Gastroesophageal sphincter (tissue), 4 donors: ENCODE results near the gene DCAF12L1. TPM values are rescaled to one million over a fixed set of nuclear protein-coding genes. Genes with fewer than 3 reads are reported as not detected.

Source experiments
- ATAC-seq: fragments of 150-250 bp; one replicate; pipeline ENCODE4 v1.9.1; 2016; ENCODE audit warnings: mild to moderate bottlenecking, moderate library complexity
- H3K27ac ChIP-seq, 4 donors: fragments of 200-600 bp; sonication (generic) in 3 of 4; 1 replicate in 3 of 4; 2 replicates in 1 of 4; pipeline ENCODE4 v1.5.1; 2016 to 2019
- H3K27me3 ChIP-seq: fragments of 200-600 bp; sonication (generic); one replicate; pipeline ENCODE4 v1.5.1; 2019
- H3K36me3 ChIP-seq, 2 donors: fragments of 200-600 bp; sonication (generic); one replicate each; pipeline ENCODE4 v1.5.1; 2019; ENCODE audit warnings: control low read depth in 1 of 2
- H3K4me1 ChIP-seq, 3 donors: fragments of 200-600 bp; sonication (generic); 1 replicate in 2 of 3; 2 replicates in 1 of 3; pipeline ENCODE4 v1.5.1; 2016 to 2019; ENCODE audit warnings: control low read depth in 2 of 3
- H3K4me3 ChIP-seq, 2 donors: fragments of 200-600 bp; sonication (generic); one replicate each; pipeline ENCODE4 v1.5.1; 2019; ENCODE audit warnings: mild to moderate bottlenecking in 1 of 2, moderate library complexity in 1 of 2
- H3K9me3 ChIP-seq, 3 donors: fragments of 200-600 bp; sonication (generic); one replicate each; pipeline ENCODE4 v1.5.1; 2017 to 2019; ENCODE audit warnings: control low read depth in 2 of 3
- CTCF ChIP-seq, 4 experiments: fragments of 200-600 bp in 2 of 4; fragments of 450-650 bp in 2 of 4; sonication (generic) in 1 of 4; IDR thresholded peaks; one replicate each; pipeline ENCODE4 v1.5.1; 2017 to 2019; ENCODE audit warnings: antibody characterized with exemption in 4 of 4, mild to moderate bottlenecking in 2 of 4, moderate library complexity in 2 of 4
- EP300 ChIP-seq: sonication (generic); formaldehyde crosslinking; IDR thresholded peaks from one replicate; pipeline ENCODE4 v1.6.1; 2017; ENCODE audit warnings: antibody characterized with exemption, mild to moderate bottlenecking
- POLR2A ChIP-seq, 2 donors: fragments of 450-650 bp; IDR thresholded peaks; one replicate each; pipeline ENCODE4 v1.6.1; 2017; ENCODE audit warnings: antibody characterized with exemption in 2 of 2, mild to moderate bottlenecking in 2 of 2, moderate library complexity in 1 of 2
- POLR2AphosphoS5 ChIP-seq: sonication (generic); formaldehyde crosslinking; IDR thresholded peaks from one replicate; pipeline ENCODE4 v1.6.1; 2017; ENCODE audit warnings: antibody characterized with exemption
- WGBS, 2 donors: methylation state at CpG; one replicate each; pipeline ENCODE4 v1.1.5; 2018; ENCODE audit warnings: low coverage in 1 of 2; 5-methylcytosine and 5-hydroxymethylcytosine counted together
- total RNA-seq, 4 donors: library from RNA; depleted of rRNA; stranded (reverse); fragments of >200 nt; gene quantifications; one replicate each; pipeline ENCODE4 v1.1.0, GENCODE V29; 2016

Gene DCAF12L1
- total RNA-seq, result not detected

DNA sequence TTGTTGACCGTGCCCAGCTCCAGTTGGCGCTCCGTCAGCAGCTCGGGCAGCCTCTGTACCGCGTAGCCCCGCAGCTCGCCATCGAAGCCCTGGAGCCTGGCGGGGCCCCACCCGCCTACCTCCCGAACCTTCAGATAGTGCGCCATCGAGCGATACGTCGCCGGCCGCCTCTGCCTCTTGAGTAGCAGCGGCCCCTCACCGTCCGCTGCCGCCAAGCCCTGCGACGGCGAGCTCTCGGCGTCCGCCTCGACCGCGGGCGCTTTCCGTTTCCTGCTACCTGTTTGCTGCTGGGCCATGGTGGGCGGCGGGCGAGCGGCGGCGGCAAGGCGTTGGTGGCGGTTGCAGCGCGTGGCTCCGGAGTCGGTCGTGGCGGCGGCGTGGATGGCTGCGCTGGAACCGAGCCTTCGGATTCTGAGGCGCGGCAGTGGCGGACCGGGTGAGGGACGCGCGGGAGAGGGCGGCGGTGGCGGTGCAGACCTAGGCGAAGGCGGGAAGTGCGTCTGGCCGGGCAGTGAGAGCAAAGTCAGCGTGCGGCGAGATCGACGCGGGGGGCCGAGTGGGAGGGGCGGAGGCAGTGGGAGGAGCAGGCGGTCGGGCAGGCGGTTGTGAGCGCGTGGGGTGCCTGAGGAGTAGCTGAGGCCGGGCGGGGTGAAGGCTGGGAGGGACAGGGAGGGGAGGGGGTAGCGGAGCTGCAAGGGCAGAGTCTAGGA is at the start of gene DCAF12L1:
Gene DCAF12L1, minus strand, starts transcription at position 502 of the 710 bp plus-strand sequence. Its CDS starts 206 bp downstream, at position 296.
- Histone ChIP-seq H3K36me3 (no peaks in the 10 kb centered on the region), H3K4me1 (no peaks in the 10 kb centered on the region), H3K9me3 (no peaks in the 10 kb centered on the region), H3K4me3 (peak within 1 kb of the TSS in 1 of 2 donors; percentile 32), H3K27me3 (peaks cover 20% of the 10 kb centered on the region), H3K27ac (no peak within 1 kb of the TSS)
- 0 to 26% methylated on average over 2 to 3 of the region's 83 CpGs for WGBS, 2 donors
- peak; percentile 22 for ATAC-seq
- TF ChIP-seq CTCF (IDR thresholded peaks at IDR 0.05) (no peak), POLR2AphosphoS5 (no peak), POLR2A (IDR thresholded peaks at IDR 0.05) (no peak), EP300 (no peak)

DNA sequence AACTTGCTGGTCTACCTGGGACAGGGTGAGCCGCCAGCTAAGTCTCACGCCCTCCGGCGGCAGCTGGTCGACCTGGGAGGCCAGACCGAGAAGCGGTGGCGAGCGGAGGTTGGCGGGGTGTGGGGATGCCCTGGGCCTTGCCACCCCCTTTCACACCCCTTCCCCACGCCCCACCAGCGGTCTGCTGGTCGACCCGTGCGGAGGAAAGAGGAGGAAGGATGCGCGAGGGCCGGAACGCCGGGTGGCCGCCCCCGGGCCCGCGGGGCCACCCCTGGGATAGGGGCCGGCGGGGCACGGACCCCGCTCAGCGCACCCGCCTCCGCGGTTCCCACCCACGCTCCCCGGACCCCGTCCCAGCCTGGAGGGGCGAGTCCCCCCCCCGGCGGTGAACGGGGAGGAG is 28.3 kb upstream of the DCAF12L1 start:
- Histone ChIP-seq H3K4me1 (no peaks in the 10 kb centered on the region), H3K36me3 (no peaks in the 10 kb centered on the region), H3K27ac (no peak overlapping the region), H3K9me3 (no peaks in the 10 kb centered on the region), H3K4me3 (no peak overlapping the region), H3K27me3 (no peaks in the 10 kb centered on the region)
- TF ChIP-seq POLR2A (IDR thresholded peaks at IDR 0.05) (no peak), CTCF (IDR thresholded peaks at IDR 0.05) (no peak), POLR2AphosphoS5 (no peak), EP300 (no peak)
- no peak for ATAC-seq
- WGBS, 2 donors, result no CpG with 5 or more reads among the region's 39 CpGs

DNA sequence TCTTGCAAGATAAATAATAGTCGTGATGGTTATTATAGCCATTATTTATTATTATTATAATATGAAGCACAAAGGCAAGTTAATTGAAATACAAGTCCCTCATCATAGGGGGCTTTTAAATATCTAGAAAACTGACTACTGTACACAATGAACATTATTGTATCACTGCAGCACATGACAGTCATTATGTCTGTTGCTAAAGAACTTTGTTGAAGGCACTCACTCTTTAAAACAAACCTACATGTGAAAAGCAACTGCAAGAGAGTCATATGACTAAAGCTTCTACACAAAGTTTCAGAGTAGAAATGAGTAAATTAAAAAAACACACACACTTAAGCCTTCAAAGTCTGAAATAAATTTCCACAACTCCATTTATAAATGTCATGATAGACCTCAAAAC is 23.3 kb upstream of the DCAF12L1 start:
- ATAC-seq, result no peak
- Histone ChIP-seq H3K27me3 (no peaks in the 10 kb centered on the region), H3K4me3 (no peak overlapping the region), H3K4me1 (no peaks in the 10 kb centered on the region), H3K27ac (no peak overlapping the region), H3K9me3 (no peaks in the 10 kb centered on the region), H3K36me3 (no peaks in the 10 kb centered on the region)
- TF ChIP-seq EP300, result no peak
- WGBS, 2 donors, result 43 to 47% methylated on average over 1 of the region's 1 CpG

GRCh38 chrX:126557151-126557550 is 4.5 kb upstream of the DCAF12L1 start:
- Histone ChIP-seq H3K4me3 (no peak overlapping the region), H3K9me3 (no peaks in the 10 kb centered on the region), H3K36me3 (no peaks in the 10 kb centered on the region)

DNA sequence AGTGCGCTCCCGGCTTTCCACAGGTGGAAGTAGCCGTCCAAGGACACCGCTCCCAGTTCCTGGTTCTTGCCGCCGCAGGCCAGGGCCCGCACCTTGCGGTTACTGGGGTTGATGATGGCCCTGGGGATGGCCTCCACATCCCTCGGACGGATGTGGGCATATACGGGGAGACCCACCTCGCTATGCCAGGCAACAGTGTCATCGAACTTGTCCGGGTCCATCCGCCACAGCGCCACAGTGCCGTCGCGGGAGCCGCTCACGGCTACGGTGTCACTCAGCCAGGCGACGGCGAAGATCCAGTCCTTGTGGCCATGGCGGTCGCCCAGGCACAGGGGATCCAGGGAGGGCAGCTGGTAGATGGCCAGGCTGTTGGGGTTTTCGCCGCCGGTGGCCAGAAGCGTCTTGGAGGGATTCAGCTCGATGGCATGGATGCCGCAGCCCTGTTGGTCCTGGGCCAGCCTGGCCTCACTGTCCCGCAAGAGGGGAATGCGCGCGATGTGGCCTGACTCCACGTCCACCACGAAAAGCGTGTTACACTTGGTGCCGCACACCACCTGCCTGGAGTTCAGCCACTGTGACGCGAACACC is 795 bp downstream of the DCAF12L1 start:
- WGBS, 2 donors, result no CpG with 5 or more reads among the region's 43 CpGs
- Histone ChIP-seq H3K27ac (no peak overlapping the region), H3K4me3 (peak overlapping the region in 1 of 2 donors; percentile 32), H3K9me3 (no peaks in the 10 kb centered on the region), H3K4me1 (no peaks in the 10 kb centered on the region), H3K27me3 (peaks cover 20% of the 10 kb centered on the region), H3K36me3 (no peaks in the 10 kb centered on the region)
- no peak for ATAC-seq
- TF ChIP-seq POLR2A (IDR thresholded peaks at IDR 0.05) (no peak), POLR2AphosphoS5 (no peak), EP300 (no peak), CTCF (IDR thresholded peaks at IDR 0.05) (no peak)

More at GRCh38 chrX:126557151-126557550, 4.5 kb upstream of the DCAF12L1 start:
- TF ChIP-seq POLR2A (IDR thresholded peaks at IDR 0.05) (no peak), EP300 (no peak), CTCF (IDR thresholded peaks at IDR 0.05) (no peak)
- no peak overlapping the region for H3K27ac ChIP-seq
- H3K4me1 ChIP-seq, result no peaks in the 10 kb centered on the region
- H3K27me3 ChIP-seq, result peaks cover 9% of the 10 kb centered on the region
- 57 to 63% methylated on average over 1 of the region's 1 CpG for WGBS, 2 donors
- ATAC-seq, result no peak
